Activated CD8-positive, alpha-beta memory T cell treated with anti-CD3 and anti-CD28 coated beads for 48 hours (primary cell): ENCODE results near the gene PDE1C.
"Not testable (repeated sequence)": the region's sequence is repeated elsewhere in the genome, so short reads cannot be mapped to it uniquely, and the experiment has no call there.

Source experiments
- DNase-seq, 3 experiments: peaks; one replicate each; pipeline ENCODE4 v3.0.0-alpha.2; 2020; ENCODE audit warnings: low read depth in 2 of 3, low spot score in 2 of 3

The PDE1C gene

GRCh38 chr7:31855530-31855929 is 214.7 kb downstream of the PDE1C start:
- no peak for DNase-seq

- DNase-seq: no peak
Observed at GRCh38 chr7:31853380-31853779, 216.8 kb downstream of the PDE1C start.

- no peak for DNase-seq
Observed at GRCh38 chr7:31852462-31852861, 217.7 kb downstream of the PDE1C start.

- DNase-seq: no peak
Observed at GRCh38 chr7:31851119-31851518, 219.1 kb downstream of the PDE1C start.

- no peak for DNase-seq
Observed at GRCh38 chr7:31850601-31851000, 219.6 kb downstream of the PDE1C start.

- DNase-seq: no peak
Observed at GRCh38 chr7:31850066-31850465, 220.1 kb downstream of the PDE1C start.

GRCh38 chr7:31835471-31835870 is 234.7 kb downstream of the PDE1C start:
- DNase-seq: no peak

- not testable (repeated sequence) for DNase-seq
Observed at GRCh38 chr7:31833625-31834024, 236.6 kb downstream of the PDE1C start.

- DNase-seq: no peak
Observed at GRCh38 chr7:31828520-31828919, 241.7 kb downstream of the PDE1C start.

- DNase-seq: no peak
Observed at GRCh38 chr7:31825576-31825975, 244.6 kb downstream of the PDE1C start.

GRCh38 chr7:31819031-31819430 is 251.2 kb downstream of the PDE1C start:
- DNase-seq: no peak

GRCh38 chr7:31816810-31817209 is 253.4 kb downstream of the PDE1C start:
- no peak for DNase-seq

GRCh38 chr7:31815796-31816195 is 254.4 kb downstream of the PDE1C start:
- no peak for DNase-seq

- DNase-seq: no peak
Observed at GRCh38 chr7:31814187-31814586, 256.0 kb downstream of the PDE1C start.

- DNase-seq: no peak
Observed at GRCh38 chr7:31811650-31812461, 258.4 kb downstream of the PDE1C start.

GRCh38 chr7:31805209-31805818 is 264.9 kb downstream of the PDE1C start:
- no peak for DNase-seq

GRCh38 chr7:31796375-31796774 is 273.8 kb downstream of the PDE1C start:
- no peak for DNase-seq

GRCh38 chr7:31794851-31795344 is 275.3 kb downstream of the PDE1C start:
- DNase-seq: no peak

GRCh38 chr7:31791881-31792280 is 278.3 kb downstream of the PDE1C start:
- DNase-seq: no peak

- DNase-seq: no peak
Observed at GRCh38 chr7:31788883-31789680, 281.1 kb downstream of the PDE1C start.

- no peak for DNase-seq
Observed at GRCh38 chr7:31788445-31788844, 281.8 kb downstream of the PDE1C start.

GRCh38 chr7:31786326-31786725 is 283.9 kb downstream of the PDE1C start:
- DNase-seq: no peak
